A549 (cell line): ENCODE data around the gene MYOZ3.

Experiments used
- CHD2 ChIP-seq: fragments of 150-350 bp; IDR thresholded peaks from 2 replicates; pipeline ENCODE4 v1.6.1; 2014; ENCODE audit warnings: low read length; ENCODE audit not compliant: partially characterized antibody
- ELK1 ChIP-seq: fragments of 150-350 bp; IDR thresholded peaks from 2 replicates; pipeline ENCODE4 v1.6.1; 2014; ENCODE audit warnings: low read depth, mild to moderate bottlenecking, low read length
- KDM1A ChIP-seq: fragments of 200-600 bp; sonication (generic); IDR thresholded peaks from 2 replicates; pipeline ENCODE4 v1.6.1; 2016; ENCODE audit warnings: low read depth, mild to moderate bottlenecking
- MAZ ChIP-seq: fragments of 150-350 bp; IDR thresholded peaks from 2 replicates; pipeline ENCODE4 v1.6.1; 2014; ENCODE audit warnings: antibody characterized with exemption, low read depth, low read length, borderline replicate concordance
- PHF8 ChIP-seq: fragments of 200-600 bp; sonication (generic); IDR thresholded peaks from 2 replicates; pipeline ENCODE4 v1.6.1; 2016; ENCODE audit warnings: low read depth, mild to moderate bottlenecking, antibody characterized with exemption, moderate library complexity, borderline replicate concordance
- POLR2A ChIP-seq: IDR thresholded peaks from 2 replicates; pipeline ENCODE4 v1.6.1; 2012; ENCODE audit warnings: mild to moderate bottlenecking, low read length
- RCOR1 ChIP-seq: fragments of 150-350 bp; IDR thresholded peaks from 2 replicates; pipeline ENCODE4 v1.6.1; 2014; ENCODE audit warnings: antibody characterized with exemption, low read length, low read depth
- REST ChIP-seq: fragments of 200-600 bp; sonication (generic); IDR thresholded peaks from 2 replicates; pipeline ENCODE4 v1.6.1; 2016; ENCODE audit warnings: antibody characterized with exemption, mild to moderate bottlenecking, moderate library complexity
- RNF2 ChIP-seq: fragments of 200-600 bp; sonication (generic); IDR thresholded peaks from 2 replicates; pipeline ENCODE4 v1.6.1; 2016; ENCODE audit warnings: low read depth, mild to moderate bottlenecking, antibody characterized with exemption, moderate library complexity, borderline replicate concordance
- ZNF302 ChIP-seq: fragments of 250-450 bp; sonication (Bioruptor Pico); IDR thresholded peaks from 2 replicates; pipeline ENCODE4 v1.9.0; 2021; ENCODE audit warnings: inconsistent platforms, mild to moderate bottlenecking, moderate library complexity
- TF ChIP-seq, protein P1 (sequence below): fragments of >200 bp; sonication (Bioruptor Twin); formaldehyde crosslinking; IDR thresholded peaks from 3 replicates; pipeline ENCODE4 v1.5.1; 2016

GRCh38 chr5:150674341-150674821 is 13.3 kb downstream of the MYOZ3 start:
- TF ChIP-seq, protein P1, sequence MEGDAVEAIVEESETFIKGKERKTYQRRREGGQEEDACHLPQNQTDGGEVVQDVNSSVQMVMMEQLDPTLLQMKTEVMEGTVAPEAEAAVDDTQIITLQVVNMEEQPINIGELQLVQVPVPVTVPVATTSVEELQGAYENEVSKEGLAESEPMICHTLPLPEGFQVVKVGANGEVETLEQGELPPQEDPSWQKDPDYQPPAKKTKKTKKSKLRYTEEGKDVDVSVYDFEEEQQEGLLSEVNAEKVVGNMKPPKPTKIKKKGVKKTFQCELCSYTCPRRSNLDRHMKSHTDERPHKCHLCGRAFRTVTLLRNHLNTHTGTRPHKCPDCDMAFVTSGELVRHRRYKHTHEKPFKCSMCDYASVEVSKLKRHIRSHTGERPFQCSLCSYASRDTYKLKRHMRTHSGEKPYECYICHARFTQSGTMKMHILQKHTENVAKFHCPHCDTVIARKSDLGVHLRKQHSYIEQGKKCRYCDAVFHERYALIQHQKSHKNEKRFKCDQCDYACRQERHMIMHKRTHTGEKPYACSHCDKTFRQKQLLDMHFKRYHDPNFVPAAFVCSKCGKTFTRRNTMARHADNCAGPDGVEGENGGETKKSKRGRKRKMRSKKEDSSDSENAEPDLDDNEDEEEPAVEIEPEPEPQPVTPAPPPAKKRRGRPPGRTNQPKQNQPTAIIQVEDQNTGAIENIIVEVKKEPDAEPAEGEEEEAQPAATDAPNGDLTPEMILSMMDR: no peak
- TF ChIP-seq CHD2 (no peak), PHF8 (no peak), REST (no peak), RCOR1 (no peak), POLR2A (no peak), ELK1 (no peak), KDM1A (no peak), MAZ (no peak), RNF2 (no peak), ZNF302 (CRISPR knock-in tag) (no peak)
